K562 (cell line): ENCODE measurements around the gene MCMBP. TPM values are rescaled to one million over a fixed set of nuclear protein-coding genes. Genes with fewer than 3 reads are reported as not detected.

Experiments used
- ATF1 ChIP-seq, 2 experiments: fragments of 450-650 bp in 1 of 2; IDR thresholded peaks; 2 replicates each; pipeline ENCODE4 v1.6.1; 2016; ENCODE audit warnings: missing compliant biosample characterization in 1 of 2, missing genetic modification characterization in 1 of 2
- JUNB ChIP-seq: fragments of 450-650 bp; formaldehyde crosslinking; conservative IDR thresholded peaks from 2 replicates; pipeline ENCODE4 v1.4.0; 2020; ENCODE audit warnings: mild to moderate bottlenecking
- KLF10 ChIP-seq: fragments of 250-450 bp; sonication (Bioruptor Pico); IDR thresholded peaks from 2 replicates; pipeline ENCODE4 v1.6.1; 2021; ENCODE audit warnings: matching md5 sums
- NFIX ChIP-seq: fragments of 250-450 bp; sonication (Bioruptor Pico); IDR thresholded peaks from 2 replicates; pipeline ENCODE4 v1.4.0; 2020; ENCODE audit warnings: low read depth, mild to moderate bottlenecking, moderate library complexity
- SRF ChIP-seq, 2 experiments: fragments of 250-450, 450-650 bp in 1 of 2; sonication (Bioruptor Pico) in 1 of 2; sonication (generic) in 1 of 2; formaldehyde crosslinking; IDR thresholded peaks; 2 replicates each; pipeline versions ENCODE4 v1.5.0 to v1.5.1; 2020 to 2022; ENCODE audit warnings: mild to moderate bottlenecking in 1 of 2, missing genetic modification reagents in 1 of 2
- TAF9B ChIP-seq: fragments of 450-650 bp; IDR thresholded peaks from 2 replicates; pipeline ENCODE4 v1.6.1; 2018; ENCODE audit warnings: mild to moderate bottlenecking; ENCODE audit not compliant: partially characterized antibody
- YBX1 ChIP-seq: fragments of 450-650 bp; IDR thresholded peaks from 2 replicates; pipeline ENCODE4 v1.7.1; 2016; ENCODE audit warnings: mild to moderate bottlenecking
- ZC3H8 ChIP-seq: fragments of 450-650 bp; IDR thresholded peaks from 2 replicates; pipeline ENCODE4 v1.6.1; 2017
- ZFP1 ChIP-seq: fragments of 450-650 bp; formaldehyde crosslinking; IDR thresholded peaks from 2 replicates; pipeline ENCODE4 v1.4.0; 2020; ENCODE audit warnings: mild to moderate bottlenecking, mixed read lengths
- ZKSCAN1 ChIP-seq: fragments of 150-350 bp; IDR thresholded peaks from 2 replicates; pipeline ENCODE4 v1.6.1; 2016; ENCODE audit warnings: low read depth, low read length
- ZNF184 ChIP-seq: sonication (generic); formaldehyde crosslinking; IDR thresholded peaks from 2 replicates; pipeline ENCODE4 v1.5.0; 2020; ENCODE audit warnings: missing genetic modification reagents
- polyA plus RNA-seq, 8 experiments: library from polyadenylated mRNA; depleted of rRNA in 4 of 8; stranded (reverse) in 5 of 8; unstranded in 3 of 8; fragments of >200 nt; fragmentation: Nextera tagmentation in 2 of 8; fragmentation: Illumina TruSeq in 1 of 8; extraction: Ambion mirVana in 2 of 8; extraction: Trizol in 1 of 8; gene quantifications; 2 replicates each; pipeline versions ENCODE4 v1.2.1 to v1.2.3, GENCODE V29; 2011 to 2014; ENCODE audit warnings: inconsistent platforms in 1 of 8, missing spikeins in 1 of 8
- total RNA-seq, 7 experiments: library from RNA; depleted of rRNA in 6 of 7; stranded (reverse); fragments of >200 nt in 6 of 7; fragmentation: Illumina TruSeq in 2 of 7; extraction: Trizol in 2 of 7; gene quantifications; 2 replicates each; pipeline versions ENCODE4 v1.2.1 to v1.2.3, GENCODE V29; 2011 to 2021; ENCODE audit warnings: low replicate concordance in 1 of 7
- TF ChIP-seq, protein P1 (sequence below): sonication (generic); formaldehyde crosslinking; IDR thresholded peaks from 2 replicates; pipeline ENCODE4 v1.8.0; 2022; ENCODE audit warnings: missing genetic modification reagents, mild to moderate bottlenecking, borderline replicate concordance
- TF ChIP-seq, protein P2 (sequence below): fragments of 450-650 bp; formaldehyde crosslinking; conservative IDR thresholded peaks from 2 replicates; pipeline ENCODE4 v1.4.0; 2022; ENCODE audit warnings: mild to moderate bottlenecking, missing genetic modification characterization
- TF ChIP-seq, protein P3 (sequence below): fragments of 250-450 bp; sonication (Bioruptor Pico); IDR thresholded peaks from 2 replicates; pipeline ENCODE4 v1.4.0; 2020

MCMBP gene
- total and polyA plus RNA-seq, 9 of the 15 experiments (the other 6 are each of a cell fraction or from before 2014, with no cell fraction given), result 11.2 to 74.3 (median 50.5) TPM

DNA sequence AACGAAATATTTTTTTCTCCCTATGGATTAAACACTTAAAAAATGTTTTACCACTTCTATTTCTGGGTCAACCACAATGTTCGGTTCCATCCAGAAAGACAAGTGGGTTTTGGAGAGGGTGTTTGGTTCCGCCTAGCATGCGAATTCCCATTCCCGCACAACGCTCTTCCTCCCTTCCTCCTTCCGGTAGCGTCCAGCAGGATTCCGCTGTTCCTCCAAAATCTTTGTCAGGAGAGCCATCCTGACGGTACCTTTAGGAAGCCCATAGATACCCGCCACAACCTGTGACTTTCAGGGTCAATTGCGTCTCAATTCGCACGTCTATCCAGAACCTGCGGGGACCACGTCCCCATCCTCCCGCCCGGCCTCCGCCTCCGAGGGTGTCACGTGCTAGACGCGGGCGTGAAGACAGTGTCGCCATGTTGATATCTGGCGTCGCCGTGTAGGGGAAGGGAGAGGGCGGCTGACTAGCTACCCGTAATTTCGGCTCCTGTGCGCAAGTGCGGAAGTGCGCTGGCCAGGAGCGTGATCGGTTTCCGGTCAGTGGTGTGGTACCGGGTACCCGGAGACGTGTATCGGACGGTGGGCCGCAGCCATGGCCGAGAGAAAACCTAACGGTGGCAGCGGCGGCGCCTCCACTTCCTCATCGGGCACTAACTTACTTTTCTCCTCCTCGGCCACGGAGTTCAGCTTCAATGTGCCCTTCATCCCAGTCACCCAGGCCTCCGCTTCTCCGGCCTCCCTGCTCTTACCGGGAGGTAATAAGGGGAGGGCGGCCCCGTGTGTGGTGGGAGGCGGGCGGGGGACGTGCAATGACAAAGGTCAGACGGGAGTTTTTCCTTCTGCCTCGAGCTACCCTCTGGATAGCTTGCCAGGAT lies 19.8 kb upstream of the MCMBP start, which contains the start of gene SEC23IP (continued):
- TF ChIP-seq, protein P1, sequence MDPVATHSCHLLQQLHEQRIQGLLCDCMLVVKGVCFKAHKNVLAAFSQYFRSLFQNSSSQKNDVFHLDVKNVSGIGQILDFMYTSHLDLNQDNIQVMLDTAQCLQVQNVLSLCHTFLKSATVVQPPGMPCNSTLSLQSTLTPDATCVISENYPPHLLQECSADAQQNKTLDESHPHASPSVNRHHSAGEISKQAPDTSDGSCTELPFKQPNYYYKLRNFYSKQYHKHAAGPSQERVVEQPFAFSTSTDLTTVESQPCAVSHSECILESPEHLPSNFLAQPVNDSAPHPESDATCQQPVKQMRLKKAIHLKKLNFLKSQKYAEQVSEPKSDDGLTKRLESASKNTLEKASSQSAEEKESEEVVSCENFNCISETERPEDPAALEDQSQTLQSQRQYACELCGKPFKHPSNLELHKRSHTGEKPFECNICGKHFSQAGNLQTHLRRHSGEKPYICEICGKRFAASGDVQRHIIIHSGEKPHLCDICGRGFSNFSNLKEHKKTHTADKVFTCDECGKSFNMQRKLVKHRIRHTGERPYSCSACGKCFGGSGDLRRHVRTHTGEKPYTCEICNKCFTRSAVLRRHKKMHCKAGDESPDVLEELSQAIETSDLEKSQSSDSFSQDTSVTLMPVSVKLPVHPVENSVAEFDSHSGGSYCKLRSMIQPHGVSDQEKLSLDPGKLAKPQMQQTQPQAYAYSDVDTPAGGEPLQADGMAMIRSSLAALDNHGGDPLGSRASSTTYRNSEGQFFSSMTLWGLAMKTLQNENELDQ (CRISPR knock-in tag), result no peak
- TF ChIP-seq TAF9B, result peak; percentile 67
- no peak for TF ChIP-seq ZKSCAN1
- TF ChIP-seq YBX1, result no peak
- no peak for TF ChIP-seq SRF (CRISPR knock-in tag; IDR thresholded peaks at IDR 0.05)
- TF ChIP-seq, protein P2, sequence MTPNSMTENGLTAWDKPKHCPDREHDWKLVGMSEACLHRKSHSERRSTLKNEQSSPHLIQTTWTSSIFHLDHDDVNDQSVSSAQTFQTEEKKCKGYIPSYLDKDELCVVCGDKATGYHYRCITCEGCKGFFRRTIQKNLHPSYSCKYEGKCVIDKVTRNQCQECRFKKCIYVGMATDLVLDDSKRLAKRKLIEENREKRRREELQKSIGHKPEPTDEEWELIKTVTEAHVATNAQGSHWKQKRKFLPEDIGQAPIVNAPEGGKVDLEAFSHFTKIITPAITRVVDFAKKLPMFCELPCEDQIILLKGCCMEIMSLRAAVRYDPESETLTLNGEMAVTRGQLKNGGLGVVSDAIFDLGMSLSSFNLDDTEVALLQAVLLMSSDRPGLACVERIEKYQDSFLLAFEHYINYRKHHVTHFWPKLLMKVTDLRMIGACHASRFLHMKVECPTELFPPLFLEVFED, result no peak
- no peak for TF ChIP-seq KLF10 (CRISPR knock-in tag)
- no peak for TF ChIP-seq ATF1 (CRISPR knock-in tag; IDR thresholded peaks at IDR 0.05)
- peak; percentile 82 for TF ChIP-seq ATF1 (tag; IDR thresholded peaks at IDR 0.05)
- TF ChIP-seq, protein P3, sequence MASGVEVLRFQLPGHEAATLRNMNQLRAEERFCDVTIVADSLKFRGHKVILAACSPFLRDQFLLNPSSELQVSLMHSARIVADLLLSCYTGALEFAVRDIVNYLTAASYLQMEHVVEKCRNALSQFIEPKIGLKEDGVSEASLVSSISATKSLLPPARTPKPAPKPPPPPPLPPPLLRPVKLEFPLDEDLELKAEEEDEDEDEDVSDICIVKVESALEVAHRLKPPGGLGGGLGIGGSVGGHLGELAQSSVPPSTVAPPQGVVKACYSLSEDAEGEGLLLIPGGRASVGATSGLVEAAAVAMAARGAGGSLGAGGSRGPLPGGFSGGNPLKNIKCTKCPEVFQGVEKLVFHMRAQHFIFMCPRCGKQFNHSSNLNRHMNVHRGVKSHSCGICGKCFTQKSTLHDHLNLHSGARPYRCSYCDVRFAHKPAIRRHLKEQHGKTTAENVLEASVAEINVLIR (CRISPR knock-in tag), result no peak
- no peak for TF ChIP-seq ZFP1 (CRISPR knock-in tag)
- no peak for TF ChIP-seq ZC3H8
- no peak for TF ChIP-seq JUNB (CRISPR knock-in tag)
- no peak for TF ChIP-seq ZNF184 (CRISPR knock-in tag)
- no peak for TF ChIP-seq NFIX (CRISPR knock-in tag)
